Upper lobe of left lung (tissue), 4 donors: ENCODE measurements around the gene GRB10.

Experiments
- CTCF ChIP-seq, 6 experiments: fragments of 450-650 bp in 4 of 6; fragments of 200-600 bp in 2 of 6; sonication (generic) in 2 of 6; IDR thresholded peaks; one replicate each; pipeline ENCODE4 v1.5.1; 2016 to 2019; ENCODE audit warnings: antibody characterized with exemption in 6 of 6
- POLR2A ChIP-seq, 4 donors: fragments of 450-650 bp; IDR thresholded peaks; one replicate each; pipeline ENCODE4 v1.5.1; 2016 to 2017; ENCODE audit warnings: antibody characterized with exemption in 4 of 4, mild to moderate bottlenecking in 2 of 4

GRCh38 chr7:50783801-50784507, 1.3 kb upstream of the GRB10 start:
- TF ChIP-seq CTCF (IDR thresholded peaks at IDR 0.05): no peak
- TF ChIP-seq POLR2A (IDR thresholded peaks at IDR 0.05): no peak
